Left ventricle myocardium inferior (tissue), 1 donor: ENCODE results near the gene PARD3B. TPM values are rescaled to one million over a fixed set of nuclear protein-coding genes. Genes with fewer than 3 reads are reported as not detected.

Experiments
- DNase-seq: peaks from one replicate; pipeline ENCODE4 v3.0.0-alpha.2; 2020
- H3K27ac ChIP-seq: fragments of 200-600 bp; replicated peaks from 2 replicates; pipeline ENCODE4 v1.8.0; 2021
- H3K27me3 ChIP-seq: fragments of 200-600 bp; 2 replicates; pipeline ENCODE4 v1.8.0; 2021; ENCODE audit warnings: low read depth
- H3K36me3 ChIP-seq: fragments of 200-600 bp; 2 replicates; pipeline ENCODE4 v1.8.0; 2021
- H3K4me1 ChIP-seq: fragments of 200-600 bp; 2 replicates; pipeline ENCODE4 v1.8.0; 2021
- H3K4me3 ChIP-seq: fragments of 200-600 bp; 2 replicates; pipeline ENCODE4 v1.8.0; 2021; ENCODE audit warnings: mild to moderate bottlenecking, moderate library complexity
- H3K9me3 ChIP-seq: fragments of 200-600 bp; replicated peaks from 2 replicates; pipeline ENCODE4 v1.8.0; 2021
- intact Hi-C: fragments of 100-400 bp; cut with micrococcal nuclease; formaldehyde crosslinking; loops from one replicate; pipeline ENCODE4 v1.11.0; 2022
- total RNA-seq: library from RNA; stranded (reverse); fragmentation: NEBNext Ultra II Directional; extraction: Animal tissue kit (Norgen Biotek cat#: 25700); gene quantifications from one replicate; pipeline ENCODE4 v1.2.1, GENCODE V29; 2021
- TF ChIP-seq, protein P1 (sequence below): fragments of 200-600 bp; IDR thresholded peaks from 2 replicates; pipeline ENCODE4 v1.8.0; 2021; ENCODE audit warnings: antibody characterized with exemption, mild to moderate bottlenecking, borderline replicate concordance
- donor health status: DM: no; HTN: yes; CAD: no; lungs with severe emphysema.

Gene PARD3B
- total RNA-seq, 1 donor from 2014 or later, result 9.1 TPM

DNA sequence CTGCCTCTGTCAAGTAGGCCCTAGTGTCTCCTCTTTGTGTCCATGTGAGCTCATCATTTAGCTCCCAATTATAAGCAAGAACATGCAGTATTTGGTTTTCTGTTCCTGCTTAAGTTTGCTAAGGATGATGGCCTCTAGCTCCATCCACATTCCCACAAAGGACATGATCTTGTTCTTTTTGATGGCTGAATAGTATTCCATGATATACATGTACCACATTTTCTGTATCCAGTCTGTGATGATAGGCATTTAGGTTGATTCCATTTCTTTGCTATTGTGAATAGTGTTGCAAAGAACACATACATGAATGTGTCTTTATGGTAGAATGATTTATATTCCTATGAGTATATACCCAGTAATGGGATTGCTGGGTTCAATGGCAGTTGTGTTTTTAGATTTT lies 263.2 kb downstream of the PARD3B start:
- Histone ChIP-seq H3K27ac (no peak overlapping the region), H3K4me1 (no peaks in the 10 kb centered on the region), H3K4me3 (no peak overlapping the region), H3K36me3 (no peaks in the 10 kb centered on the region), H3K9me3 (peaks cover 65% of the 10 kb centered on the region), H3K27me3 (no peaks in the 10 kb centered on the region)
- DNase-seq, result no peak
- intact Hi-C loops, result no loop called here
- TF ChIP-seq, protein P1, sequence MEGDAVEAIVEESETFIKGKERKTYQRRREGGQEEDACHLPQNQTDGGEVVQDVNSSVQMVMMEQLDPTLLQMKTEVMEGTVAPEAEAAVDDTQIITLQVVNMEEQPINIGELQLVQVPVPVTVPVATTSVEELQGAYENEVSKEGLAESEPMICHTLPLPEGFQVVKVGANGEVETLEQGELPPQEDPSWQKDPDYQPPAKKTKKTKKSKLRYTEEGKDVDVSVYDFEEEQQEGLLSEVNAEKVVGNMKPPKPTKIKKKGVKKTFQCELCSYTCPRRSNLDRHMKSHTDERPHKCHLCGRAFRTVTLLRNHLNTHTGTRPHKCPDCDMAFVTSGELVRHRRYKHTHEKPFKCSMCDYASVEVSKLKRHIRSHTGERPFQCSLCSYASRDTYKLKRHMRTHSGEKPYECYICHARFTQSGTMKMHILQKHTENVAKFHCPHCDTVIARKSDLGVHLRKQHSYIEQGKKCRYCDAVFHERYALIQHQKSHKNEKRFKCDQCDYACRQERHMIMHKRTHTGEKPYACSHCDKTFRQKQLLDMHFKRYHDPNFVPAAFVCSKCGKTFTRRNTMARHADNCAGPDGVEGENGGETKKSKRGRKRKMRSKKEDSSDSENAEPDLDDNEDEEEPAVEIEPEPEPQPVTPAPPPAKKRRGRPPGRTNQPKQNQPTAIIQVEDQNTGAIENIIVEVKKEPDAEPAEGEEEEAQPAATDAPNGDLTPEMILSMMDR, result no peak

DNA sequence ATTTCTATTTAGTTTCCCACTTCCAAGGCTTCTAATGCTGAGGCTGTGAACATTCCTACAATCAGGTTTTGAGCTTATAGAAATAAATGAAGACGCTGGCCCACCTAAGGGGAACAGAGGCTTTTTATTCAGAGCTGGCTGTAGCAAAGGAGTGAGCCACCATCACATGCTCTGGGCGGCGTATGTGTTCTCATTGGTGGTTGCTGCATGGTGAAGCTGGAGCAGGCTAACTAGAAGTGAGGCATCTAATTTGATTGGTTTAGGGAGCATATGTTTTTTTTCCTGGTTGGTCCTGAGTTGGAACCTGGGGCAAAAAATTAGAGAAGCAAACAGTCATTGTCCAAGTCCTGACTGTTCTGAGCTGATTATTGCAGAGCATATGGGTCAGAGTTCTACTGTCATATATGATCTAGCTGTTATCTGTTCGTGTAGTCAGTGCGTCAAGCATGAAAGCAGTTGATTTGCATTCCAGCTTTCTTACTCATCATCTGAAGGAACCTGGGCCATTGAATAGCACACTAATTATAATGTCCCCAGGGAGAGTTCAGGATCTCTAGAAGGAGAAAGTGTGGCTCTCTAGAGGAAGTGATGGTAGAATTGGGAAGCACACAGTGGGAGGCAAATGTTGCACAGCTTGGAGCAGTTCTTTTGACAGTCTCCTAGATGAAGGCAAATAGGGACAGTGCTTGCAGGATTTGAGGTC lies 279.6 kb downstream of the PARD3B start:
- Histone ChIP-seq H3K4me3 (no peak overlapping the region), H3K36me3 (no peaks in the 10 kb centered on the region), H3K4me1 (peaks cover 8% of the 10 kb centered on the region), H3K9me3 (peaks cover 8% of the 10 kb centered on the region), H3K27me3 (no peaks in the 10 kb centered on the region), H3K27ac (no peak overlapping the region)
- intact Hi-C loops, result no loop called here
- DNase-seq, result no peak
- TF ChIP-seq, protein P1, result no peak

DNA sequence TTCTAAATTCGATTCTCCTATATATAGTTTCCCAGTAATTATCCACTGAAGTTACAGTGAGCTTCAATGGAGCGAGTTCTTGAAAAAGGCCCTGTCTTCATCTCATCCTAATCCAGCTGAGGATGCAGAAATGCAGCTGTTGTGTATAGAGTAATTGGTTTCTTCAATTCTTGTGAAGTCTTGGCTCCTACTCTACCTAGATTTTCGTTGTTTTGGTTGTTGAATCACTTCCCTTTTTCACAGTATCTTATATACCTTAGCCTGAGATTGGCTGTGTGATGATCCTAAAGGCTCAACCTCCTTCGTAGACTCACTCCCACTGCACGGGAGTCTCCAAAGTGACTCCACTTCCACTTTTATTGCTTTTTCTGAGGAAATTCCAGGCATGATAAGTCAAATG lies 280.4 kb downstream of the PARD3B start:
- peaks cover 6% of the 10 kb centered on the region for H3K9me3 ChIP-seq
- intact Hi-C loops, result no loop called here
- TF ChIP-seq, protein P1, result no peak
- peaks cover 14% of the 10 kb centered on the region for H3K4me1 ChIP-seq
- H3K36me3 ChIP-seq, result no peaks in the 10 kb centered on the region
- H3K27me3 ChIP-seq, result no peaks in the 10 kb centered on the region
- H3K4me3 ChIP-seq, result no peak overlapping the region
- no peak for DNase-seq
- no peak overlapping the region for H3K27ac ChIP-seq

DNA sequence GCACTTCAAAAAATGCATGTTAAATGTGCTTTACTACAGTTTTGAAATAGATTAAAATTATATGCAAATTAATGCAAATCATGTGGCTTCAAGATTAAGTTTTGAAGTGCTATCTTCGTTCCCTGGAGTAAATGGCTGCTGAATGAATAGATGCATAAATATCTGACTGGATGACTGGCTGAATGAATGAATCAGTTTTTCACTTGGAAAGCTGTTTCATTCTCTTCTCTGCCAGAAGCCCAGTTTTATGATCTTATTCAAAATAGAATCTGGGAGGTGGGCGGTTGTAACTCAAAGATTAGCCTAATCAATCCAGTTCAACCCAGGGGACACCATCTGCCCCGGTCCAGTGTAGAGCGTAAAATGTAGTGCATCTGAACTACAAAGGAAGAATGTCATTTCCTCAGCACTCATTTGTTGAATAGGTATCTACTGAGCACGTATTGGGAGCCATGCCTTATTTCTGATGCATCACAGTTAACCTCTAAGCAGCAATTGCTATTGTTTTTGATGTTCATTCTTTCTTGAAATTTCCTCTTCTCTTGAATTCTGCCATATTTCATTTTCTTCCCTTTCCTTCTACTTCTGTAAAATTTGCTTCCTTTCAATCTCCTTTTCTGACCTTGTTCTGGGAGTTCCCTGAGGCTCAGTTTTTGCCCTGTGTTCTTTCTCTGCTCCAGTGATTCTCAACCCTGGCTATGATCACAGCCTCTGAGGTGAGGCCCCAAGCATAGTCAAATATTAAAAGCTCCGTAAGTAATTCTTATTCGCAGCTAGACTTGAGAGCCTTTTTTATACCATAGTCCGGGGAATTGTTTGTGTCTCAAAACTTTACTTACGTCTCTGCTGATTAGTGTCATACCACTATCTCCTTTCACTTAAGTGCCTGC lies 282.7 kb downstream of the PARD3B start:
- Histone ChIP-seq H3K9me3 (no peaks in the 10 kb centered on the region), H3K27me3 (no peaks in the 10 kb centered on the region), H3K36me3 (no peaks in the 10 kb centered on the region), H3K4me1 (peaks cover 15% of the 10 kb centered on the region), H3K4me3 (no peak overlapping the region), H3K27ac (no peak overlapping the region)
- TF ChIP-seq, protein P1, result no peak
- intact Hi-C loops, result no loop called here
- DNase-seq, result no peak

DNA sequence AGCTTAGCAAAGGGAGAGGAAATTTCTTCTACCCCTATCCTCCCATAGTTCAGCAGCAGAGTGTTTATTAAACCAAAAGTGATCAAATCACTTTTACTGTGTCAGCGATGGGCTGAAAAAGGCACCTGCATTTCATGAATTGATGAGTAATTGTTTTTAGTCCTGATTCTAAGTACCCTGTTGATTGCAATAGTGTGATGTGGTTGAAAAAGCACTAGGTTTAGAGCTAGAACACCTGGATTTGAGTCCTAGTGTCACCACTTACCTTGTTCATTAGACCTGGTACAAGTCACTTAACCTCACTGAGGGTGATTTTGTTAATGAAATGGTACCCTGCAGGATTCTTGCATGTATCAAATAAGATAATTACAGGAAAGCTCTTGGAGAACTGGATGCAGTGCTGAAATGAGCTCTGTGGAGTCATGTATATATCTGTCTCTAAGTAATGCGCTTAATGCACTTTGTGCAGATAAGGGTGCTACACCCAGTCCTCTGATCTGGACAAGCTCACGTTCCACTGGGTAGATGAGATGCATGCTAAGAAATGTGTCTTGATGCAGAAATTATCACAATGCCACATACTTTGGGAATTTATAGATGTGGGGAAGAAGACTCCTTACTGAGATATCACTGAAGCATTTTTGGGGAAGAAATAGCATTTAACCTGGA lies 289.6 kb downstream of the PARD3B start:
- DNase-seq, result no peak
- H3K27ac ChIP-seq, result no peak overlapping the region
- H3K27me3 ChIP-seq, result no peaks in the 10 kb centered on the region
- peaks cover 7% of the 10 kb centered on the region for H3K4me1 ChIP-seq
- H3K36me3 ChIP-seq, result no peaks in the 10 kb centered on the region
- TF ChIP-seq, protein P1, result no peak
- H3K9me3 ChIP-seq, result no peaks in the 10 kb centered on the region
- intact Hi-C loops, result no loop called here
- no peak overlapping the region for H3K4me3 ChIP-seq
